ENCODE data around the gene ACVR2B. TPM values are rescaled to one million over a fixed set of nuclear protein-coding genes. Genes with fewer than 3 reads are reported as not detected.

The ACVR2B gene
- polyA plus RNA-seq, 3 donors from 2014 or later = 0.02 to 0.39 (median 0.04) TPM

GRCh38 chr3:38536671-38537070 is 83.0 kb downstream of the ACVR2B start:
- Mint-ChIP-seq H3K36me3 (peaks cover 3 to 15% (median 14%) of the 10 kb centered on the region in 3 donors), H3K4me3 (no peak overlapping the region), H3K27me3 (ENCODE audit: low read depth in 3 of 3) (no peaks in the 10 kb centered on the region), H3K9me3 (no peaks in the 10 kb centered on the region), H3K27ac (no peak overlapping the region), H3K4me1 (no peaks in the 10 kb centered on the region)
- no peak for DNase-seq

DNA sequence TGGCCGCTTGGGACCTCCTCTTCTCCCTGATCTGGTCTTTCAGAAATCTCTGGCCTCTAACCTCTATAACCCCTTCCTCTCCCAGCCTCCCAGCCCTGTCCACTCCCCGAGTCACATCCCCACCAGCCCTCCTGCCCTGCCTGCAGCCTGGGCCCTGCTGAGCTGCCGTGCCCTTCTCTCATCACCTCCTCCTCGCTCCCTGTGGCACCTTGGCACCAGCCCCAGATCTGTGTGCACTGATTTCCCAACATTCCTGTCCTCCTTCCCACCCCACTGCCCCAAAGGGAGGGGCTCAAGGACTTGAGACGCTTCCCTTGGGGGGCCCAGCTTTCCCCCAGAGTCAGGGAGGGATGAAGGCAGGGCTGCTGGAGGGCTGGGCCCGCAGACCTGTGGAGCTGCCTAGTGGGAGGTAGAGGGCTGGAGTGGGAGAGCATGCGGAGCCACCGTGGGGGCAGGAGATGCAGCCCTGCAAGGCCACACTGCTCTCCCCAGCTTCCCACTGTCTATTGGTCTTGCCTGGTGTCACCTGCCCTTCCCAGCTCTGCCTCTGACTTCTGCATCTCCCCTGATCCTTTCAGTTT is 85.2 kb downstream of the ACVR2B start:
- Mint-ChIP-seq H3K9me3 (no peaks in the 10 kb centered on the region), H3K27me3 (ENCODE audit: low read depth in 3 of 3) (peaks cover 0 to 2% (median 2%) of the 10 kb centered on the region in 3 donors), H3K4me1 (no peaks in the 10 kb centered on the region), H3K27ac (no peak overlapping the region), H3K36me3 (peaks cover 3 to 19% (median 14%) of the 10 kb centered on the region in 3 donors), H3K4me3 (no peak overlapping the region)
- DNase-seq = no peak

GRCh38 chr3:38541806-38542205 is 88.1 kb downstream of the ACVR2B start:
- H3K9me3 Mint-ChIP-seq = peaks cover 0 to 2% (median 0%) of the 10 kb centered on the region in 6 donors
- DNase-seq = no peak
- no peak overlapping the region for H3K4me3 Mint-ChIP-seq
- H3K4me1 Mint-ChIP-seq = no peaks in the 10 kb centered on the region
- H3K27ac Mint-ChIP-seq = no peak overlapping the region
- H3K27me3 Mint-ChIP-seq (ENCODE audit: low read depth in 3 of 3) = peaks cover 0 to 3% (median 2%) of the 10 kb centered on the region in 3 donors
- H3K36me3 Mint-ChIP-seq = peaks cover 0 to 13% (median under 1%) of the 10 kb centered on the region in 3 donors

Other genes starting within 250 kb of the ACVR2B start
- gene SLC22A13, start 188.1 kb upstream of the ACVR2B start, polyA plus RNA-seq = not detected
- gene SLC22A14, start 171.6 kb upstream of the ACVR2B start, polyA plus RNA-seq = not detected
- 1 to 10 TPM; 1.2 to 1.5 (median 1.4) TPM for gene XYLB, start 107.1 kb upstream of the ACVR2B start, polyA plus RNA-seq
- 10 to 100 TPM in 1 of 3 donors, 1 to 10 TPM in 2; 2.9 to 19.6 (median 6.9) TPM for gene EXOG, start 42.5 kb downstream of the ACVR2B start, polyA plus RNA-seq
- gene SCN5A, start 195.8 kb downstream of the ACVR2B start, polyA plus RNA-seq = not detected

Measured in immature natural killer cell (primary cell).